Fibroblast of lung (primary cell): ENCODE results near the gene RABAC1. TPM values are rescaled to one million over a fixed set of nuclear protein-coding genes. Genes with fewer than 3 reads are reported as not detected.
A peak's percentile ranks its signal among the peaks of the same experiment; 100 is the strongest.

Experiments
- DNase-seq, 2 donors: peaks; one replicate each; pipeline versions ENCODE4 v3.0.0 to v3.0.0-alpha.2; 2010; ENCODE audit warnings: low read depth in 2 of 2
- H2AFZ ChIP-seq: 2 replicates; pipeline ENCODE4 v1.5.1; 2012; ENCODE audit warnings: low read length, control low read depth, inconsistent platforms
- H3K27ac ChIP-seq: 2 replicates; pipeline ENCODE4 v1.5.1; 2011; ENCODE audit warnings: low read length, control low read depth; ENCODE audit not compliant: insufficient read depth
- H3K27me3 ChIP-seq: 2 replicates; pipeline ENCODE4 v1.5.1; 2011; ENCODE audit warnings: mild to moderate bottlenecking, low read length; ENCODE audit not compliant: control insufficient read depth, insufficient read depth
- H3K36me3 ChIP-seq: 2 replicates; pipeline ENCODE4 v1.5.1; 2011; ENCODE audit warnings: low read length; ENCODE audit not compliant: control insufficient read depth, insufficient read depth
- H3K4me1 ChIP-seq: 2 replicates; pipeline ENCODE4 v1.5.1; 2011; ENCODE audit warnings: low read length; ENCODE audit not compliant: control insufficient read depth, insufficient read depth; ENCODE audit errors: extremely low read depth
- H3K4me2 ChIP-seq: 2 replicates; pipeline ENCODE4 v1.5.1; 2011; ENCODE audit warnings: low read length, control low read depth; ENCODE audit not compliant: insufficient read depth; ENCODE audit errors: extremely low read depth
- H3K4me3 ChIP-seq, 4 experiments: fragments of 200-600 bp in 1 of 4; sonication (generic) in 1 of 4; replicated peaks in 1 of 4; 2 replicates each; pipeline ENCODE4 v1.5.1; 2011 to 2016; ENCODE audit warnings: low read length in 4 of 4, low read depth in 3 of 4, mild to moderate bottlenecking in 3 of 4, control low read depth in 2 of 4, inconsistent platforms in 1 of 4, mixed read lengths in 1 of 4; ENCODE audit not compliant: insufficient read depth in 1 of 4; ENCODE audit errors: control extremely low read depth in 1 of 4
- H3K79me2 ChIP-seq: 2 replicates; pipeline ENCODE4 v1.5.1; 2012; ENCODE audit warnings: mild to moderate bottlenecking, low read length, inconsistent platforms; ENCODE audit not compliant: control insufficient read depth, insufficient read depth
- H3K9ac ChIP-seq: 2 replicates; pipeline ENCODE4 v1.5.1; 2011; ENCODE audit warnings: mild to moderate bottlenecking, low read length, control low read depth; ENCODE audit not compliant: insufficient read depth
- H3K9me3 ChIP-seq: 2 replicates; pipeline ENCODE4 v1.5.1; 2012; ENCODE audit warnings: low read depth, low read length; ENCODE audit not compliant: control insufficient read depth, insufficient read depth
- H4K20me1 ChIP-seq: 2 replicates; pipeline ENCODE4 v1.5.1; 2011; ENCODE audit warnings: low read length; ENCODE audit not compliant: control insufficient read depth, insufficient read depth; ENCODE audit errors: extremely low read depth
- CTCF ChIP-seq, 2 donors: IDR thresholded peaks in 1 of 2; conservative IDR thresholded peaks in 1 of 2; 1 replicate in 1 of 2; 2 replicates in 1 of 2; pipeline ENCODE4 v1.5.1; 2011 to 2012; ENCODE audit warnings: low read length in 2 of 2, control low read depth in 1 of 2, inconsistent platforms in 1 of 2, low read depth in 1 of 2, mild to moderate bottlenecking in 1 of 2
- EZH2 ChIP-seq: IDR thresholded peaks from 2 replicates; pipeline ENCODE4 v1.5.1; 2012; ENCODE audit warnings: low read length, control low read depth, mild to moderate bottlenecking; ENCODE audit errors: missing control alignments
- polyA minus RNA-seq: library from RNA; depleted of rRNA, polyadenylated mRNA; stranded (reverse); fragments of >200 nt; gene quantifications from 2 replicates; pipeline ENCODE4 v1.2.3, GENCODE V29; 2011; ENCODE audit warnings: low replicate concordance
- polyA plus RNA-seq, 2 donors: library from polyadenylated mRNA; depleted of rRNA in 1 of 2; stranded (reverse) in 1 of 2; unstranded in 1 of 2; fragments of >200 nt; gene quantifications; 2 replicates each; pipeline ENCODE4 v1.2.1, GENCODE V29; 2011 to 2012; ENCODE audit warnings: missing spikeins in 1 of 2
- total RNA-seq: library from RNA; depleted of rRNA; stranded (reverse); fragments of >200 nt; gene quantifications from 2 replicates; pipeline ENCODE4 v1.2.1, GENCODE V29; 2014

RABAC1 gene
- 152 and 193 TPM in 2 replicates for total RNA-seq
- polyA plus RNA-seq = 123 and 163 TPM in 2 replicates
- polyA plus RNA-seq (2012) = 303 and 371 TPM in 2 replicates
- polyA minus RNA-seq = 184 and 393 TPM in 2 replicates

DNA sequence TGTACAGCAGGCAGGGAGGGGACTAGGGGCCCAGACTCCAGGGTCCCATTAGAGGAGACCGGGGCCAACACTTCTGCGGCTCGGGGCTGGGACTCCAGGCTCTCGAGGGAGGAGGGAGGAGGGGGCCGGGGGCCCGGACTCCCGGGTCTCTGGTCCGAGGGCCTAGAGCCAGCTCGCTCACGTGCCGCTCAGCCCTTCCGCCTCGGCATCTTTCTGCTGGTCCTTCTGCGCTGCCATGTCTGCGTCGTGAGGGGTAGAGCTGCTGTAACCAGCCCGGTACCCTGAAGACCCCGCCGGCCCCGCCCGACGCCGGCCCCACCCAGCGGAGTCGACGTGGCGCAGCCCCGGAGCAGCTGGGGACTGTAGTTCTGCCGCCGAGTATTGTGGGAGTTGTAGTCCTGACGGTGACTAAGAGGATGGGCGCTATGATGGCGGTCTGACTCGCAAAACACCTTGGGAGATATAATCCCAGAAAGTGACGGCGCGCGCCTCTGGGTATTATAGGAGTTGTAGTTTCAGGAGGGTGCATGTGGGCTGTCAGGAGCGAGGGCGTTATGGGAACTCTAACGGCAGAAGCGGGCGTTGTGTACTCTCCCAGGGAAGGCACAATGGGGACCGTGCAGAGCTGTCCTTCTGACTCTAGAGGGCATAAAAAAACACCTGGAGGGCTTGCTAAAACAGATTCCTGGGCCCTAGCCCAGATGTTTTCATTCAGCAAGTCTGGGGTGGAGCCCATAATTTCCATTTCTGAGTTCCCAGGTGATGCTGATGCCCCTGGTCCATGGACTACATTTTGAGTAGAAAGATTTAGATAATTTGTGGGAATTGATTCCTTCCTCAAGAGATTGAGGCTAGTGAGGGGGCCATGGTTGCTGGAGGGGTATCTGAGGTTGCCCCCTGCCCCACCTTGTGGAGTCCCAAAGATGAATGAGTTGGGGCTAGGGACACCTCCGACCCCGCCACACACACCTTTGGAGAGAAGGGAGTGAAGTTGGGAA lies at the start of gene RABAC1:
RABAC1 (minus strand) TSS at position 266 of the 998 bp plus-strand sequence; CDS start at position 237, 29 bp downstream.
- Histone ChIP-seq H3K4me1 (peaks cover 4% of the 10 kb centered on the region), H3K4me3 (peak within 1 kb of the TSS; percentile 77 to 99 (median 82)), H4K20me1 (no peaks in the 10 kb centered on the region), H2AFZ (peak within 1 kb of the TSS; percentile 62), H3K27ac (peak within 1 kb of the TSS; percentile 89), H3K36me3 (peaks cover 8% of the 10 kb centered on the region), H3K9me3 (no peaks in the 10 kb centered on the region), H3K79me2 (peaks cover 2% of the 10 kb centered on the region), H3K9ac (peak within 1 kb of the TSS; percentile 97), H3K4me2 (peak within 1 kb of the TSS; percentile 96), H3K27me3 (no peaks in the 10 kb centered on the region)
- TF ChIP-seq CTCF (conservative IDR thresholded peaks at IDR 0.05 in 1 of 2, IDR thresholded peaks at IDR 0.05 in 1 of 2; ENCODE audit: low read depth in 1 of 2, low read length in 2 of 2) (peak in 1 of 2 donors; percentile 21), EZH2 (no peak)
- DNase-seq = peak; percentile 89 to 91

GRCh38 chr19:42006569-42006968 lies 47.4 kb upstream of the RABAC1 start:
- DNase-seq = no peak
- Histone ChIP-seq H3K36me3 (no peaks in the 10 kb centered on the region), H3K79me2 (no peaks in the 10 kb centered on the region), H3K27me3 (peaks cover 4% of the 10 kb centered on the region), H3K27ac (no peak overlapping the region), H3K4me2 (no peak overlapping the region), H3K4me3 (no peak overlapping the region), H3K9me3 (no peaks in the 10 kb centered on the region), H2AFZ (no peak overlapping the region), H3K9ac (no peak overlapping the region), H3K4me1 (no peaks in the 10 kb centered on the region), H4K20me1 (no peaks in the 10 kb centered on the region)
- TF ChIP-seq EZH2 = no peak
- TF ChIP-seq CTCF (conservative IDR thresholded peaks at IDR 0.05 in 1 of 2, IDR thresholded peaks at IDR 0.05 in 1 of 2; ENCODE audit: low read depth in 1 of 2, low read length in 2 of 2) = no peak

GRCh38 chr19:42005504-42005903 lies 46.4 kb upstream of the RABAC1 start:
- Histone ChIP-seq H3K4me1 (no peaks in the 10 kb centered on the region), H4K20me1 (no peaks in the 10 kb centered on the region), H3K4me3 (no peak overlapping the region), H3K27me3 (peaks cover 9% of the 10 kb centered on the region), H3K4me2 (no peak overlapping the region), H3K27ac (no peak overlapping the region), H3K9ac (no peak overlapping the region), H3K36me3 (no peaks in the 10 kb centered on the region), H2AFZ (no peak overlapping the region), H3K9me3 (no peaks in the 10 kb centered on the region), H3K79me2 (no peaks in the 10 kb centered on the region)
- TF ChIP-seq CTCF (conservative IDR thresholded peaks at IDR 0.05 in 1 of 2, IDR thresholded peaks at IDR 0.05 in 1 of 2; ENCODE audit: low read depth in 1 of 2, low read length in 2 of 2) (no peak), EZH2 (no peak)
- no peak for DNase-seq
